ENCODE results near the gene ZMPSTE24.

ZMPSTE24 gene

DNA sequence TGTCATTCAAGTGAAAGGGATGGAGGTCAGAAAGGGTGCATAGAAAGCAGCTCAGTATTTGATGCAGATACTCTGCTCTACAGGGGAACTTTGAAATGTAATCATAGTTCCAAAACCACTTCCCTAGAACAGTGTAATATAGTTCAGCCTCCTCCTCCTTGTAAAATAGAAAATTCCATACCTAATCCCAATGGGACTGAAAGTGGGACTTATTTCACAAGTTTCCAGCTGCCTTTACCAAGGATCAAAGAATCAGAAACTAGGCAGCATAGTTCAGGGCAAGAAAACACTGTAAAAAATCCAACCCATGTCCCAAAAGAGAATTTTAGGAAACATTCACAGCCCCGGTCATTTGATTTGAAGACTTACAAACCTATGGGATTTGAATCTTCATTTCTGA, 18.4 kb upstream of the ZMPSTE24 start:
- TF ChIP-seq EZH2phosphoT487 (IDR thresholded peaks at IDR 0.05; ENCODE audit: low read depth), result no peak
- TF ChIP-seq, protein P1, sequence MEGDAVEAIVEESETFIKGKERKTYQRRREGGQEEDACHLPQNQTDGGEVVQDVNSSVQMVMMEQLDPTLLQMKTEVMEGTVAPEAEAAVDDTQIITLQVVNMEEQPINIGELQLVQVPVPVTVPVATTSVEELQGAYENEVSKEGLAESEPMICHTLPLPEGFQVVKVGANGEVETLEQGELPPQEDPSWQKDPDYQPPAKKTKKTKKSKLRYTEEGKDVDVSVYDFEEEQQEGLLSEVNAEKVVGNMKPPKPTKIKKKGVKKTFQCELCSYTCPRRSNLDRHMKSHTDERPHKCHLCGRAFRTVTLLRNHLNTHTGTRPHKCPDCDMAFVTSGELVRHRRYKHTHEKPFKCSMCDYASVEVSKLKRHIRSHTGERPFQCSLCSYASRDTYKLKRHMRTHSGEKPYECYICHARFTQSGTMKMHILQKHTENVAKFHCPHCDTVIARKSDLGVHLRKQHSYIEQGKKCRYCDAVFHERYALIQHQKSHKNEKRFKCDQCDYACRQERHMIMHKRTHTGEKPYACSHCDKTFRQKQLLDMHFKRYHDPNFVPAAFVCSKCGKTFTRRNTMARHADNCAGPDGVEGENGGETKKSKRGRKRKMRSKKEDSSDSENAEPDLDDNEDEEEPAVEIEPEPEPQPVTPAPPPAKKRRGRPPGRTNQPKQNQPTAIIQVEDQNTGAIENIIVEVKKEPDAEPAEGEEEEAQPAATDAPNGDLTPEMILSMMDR (IDR thresholded peaks at IDR 0.05; ENCODE audit: low read depth, low read length), result no peak
- H3K36me3 ChIP-seq (replicated peaks; ENCODE audit: low read depth, low read length), result peaks cover 45% of the 10 kb centered on the region
- H3K79me2 ChIP-seq (ENCODE audit: low read length), result no peaks in the 10 kb centered on the region
- no peak overlapping the region for H3K9ac ChIP-seq (ENCODE audit: low read length)
- no peak overlapping the region for H3K27ac ChIP-seq (ENCODE audit: low read length)
- H2AFZ ChIP-seq (ENCODE audit: low read depth, low read length), result no peak overlapping the region
- H4K20me1 ChIP-seq (ENCODE audit: insufficient read depth, low read length), result peaks cover 52% of the 10 kb centered on the region
- no peak overlapping the region for H3K4me2 ChIP-seq (ENCODE audit: low read length)
- peaks cover 19% of the 10 kb centered on the region for H3K4me1 ChIP-seq (ENCODE audit: low read length)
- no peaks in the 10 kb centered on the region for H3K9me3 ChIP-seq (ENCODE audit: insufficient read depth, low read length)
- H3K4me3 ChIP-seq (ENCODE audit: low read length), result no peak overlapping the region
- H3K27me3 ChIP-seq (ENCODE audit: low read depth, low read length), result no peaks in the 10 kb centered on the region

DNA sequence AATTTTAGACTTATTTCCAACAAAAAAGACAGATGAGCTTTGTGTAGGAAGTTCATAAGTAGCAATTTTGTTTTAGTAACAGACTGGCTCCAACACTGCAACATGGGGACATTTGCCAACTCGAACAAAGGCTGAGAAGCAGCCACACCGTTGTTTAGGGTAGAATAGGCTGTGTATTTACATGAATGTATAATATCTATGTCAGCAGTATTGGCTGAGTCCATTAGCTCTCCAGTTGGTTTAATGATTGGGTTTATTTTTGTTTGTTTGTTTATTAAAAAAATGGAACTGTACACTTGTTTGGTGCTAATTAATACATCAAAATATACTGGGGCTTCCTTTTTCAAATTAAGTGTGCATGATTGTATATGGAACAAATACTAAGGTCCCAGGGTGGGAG, 17.6 kb upstream of the ZMPSTE24 start:
- Histone ChIP-seq H3K27me3 (ENCODE audit: low read depth, low read length) (no peaks in the 10 kb centered on the region), H4K20me1 (ENCODE audit: insufficient read depth, low read length) (peaks cover 52% of the 10 kb centered on the region), H3K9ac (ENCODE audit: low read length) (no peak overlapping the region), H3K4me2 (ENCODE audit: low read length) (no peak overlapping the region), H3K9me3 (ENCODE audit: insufficient read depth, low read length) (no peaks in the 10 kb centered on the region), H3K4me3 (ENCODE audit: low read length) (no peak overlapping the region), H3K79me2 (ENCODE audit: low read length) (no peaks in the 10 kb centered on the region), H3K36me3 (replicated peaks; ENCODE audit: low read depth, low read length) (peaks cover 42% of the 10 kb centered on the region), H3K27ac (ENCODE audit: low read length) (no peak overlapping the region), H2AFZ (ENCODE audit: low read depth, low read length) (no peak overlapping the region), H3K4me1 (ENCODE audit: low read length) (peaks cover 19% of the 10 kb centered on the region)
- TF ChIP-seq, protein P1 (IDR thresholded peaks at IDR 0.05; ENCODE audit: low read depth, low read length), result no peak
- TF ChIP-seq EZH2phosphoT487 (IDR thresholded peaks at IDR 0.05; ENCODE audit: low read depth), result no peak

DNA sequence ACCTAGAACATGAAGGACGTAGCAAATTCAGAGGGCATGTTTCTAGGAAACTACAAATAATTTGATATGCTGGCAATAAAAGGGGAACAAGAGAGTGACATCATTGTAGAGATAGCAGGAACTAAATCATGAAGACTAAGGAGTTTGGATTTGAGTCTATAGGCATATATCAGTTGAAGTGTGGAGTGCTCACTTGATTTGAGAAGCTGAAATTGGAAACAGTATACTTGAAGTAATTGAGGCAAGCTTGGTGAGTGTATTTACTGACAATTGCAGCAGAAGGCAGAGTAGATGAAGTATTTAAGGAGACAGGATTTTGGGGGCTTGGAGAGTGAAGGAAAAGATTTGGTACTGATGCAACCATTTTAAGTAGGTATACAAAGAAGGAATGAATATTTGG, 16.7 kb upstream of the ZMPSTE24 start:
- peaks cover 19% of the 10 kb centered on the region for H3K4me1 ChIP-seq (ENCODE audit: low read length)
- H3K36me3 ChIP-seq (replicated peaks; ENCODE audit: low read depth, low read length), result peaks cover 33% of the 10 kb centered on the region
- H3K9ac ChIP-seq (ENCODE audit: low read length), result no peak overlapping the region
- H4K20me1 ChIP-seq (ENCODE audit: insufficient read depth, low read length), result peaks cover 48% of the 10 kb centered on the region
- TF ChIP-seq, protein P1 (IDR thresholded peaks at IDR 0.05; ENCODE audit: low read depth, low read length), result no peak
- TF ChIP-seq EZH2phosphoT487 (IDR thresholded peaks at IDR 0.05; ENCODE audit: low read depth), result no peak
- H3K27me3 ChIP-seq (ENCODE audit: low read depth, low read length), result no peaks in the 10 kb centered on the region
- H3K79me2 ChIP-seq (ENCODE audit: low read length), result no peaks in the 10 kb centered on the region
- no peak overlapping the region for H2AFZ ChIP-seq (ENCODE audit: low read depth, low read length)
- peak overlapping the region; percentile 33; the same call in 1 of the 2 replicates for H3K27ac ChIP-seq (ENCODE audit: low read length)
- peak overlapping the region; percentile 35; the same call in 1 of the 2 replicates for H3K4me3 ChIP-seq (ENCODE audit: low read length)
- no peaks in the 10 kb centered on the region for H3K9me3 ChIP-seq (ENCODE audit: insufficient read depth, low read length)
- peak overlapping the region; percentile 69 for H3K4me2 ChIP-seq (ENCODE audit: low read length)

DNA sequence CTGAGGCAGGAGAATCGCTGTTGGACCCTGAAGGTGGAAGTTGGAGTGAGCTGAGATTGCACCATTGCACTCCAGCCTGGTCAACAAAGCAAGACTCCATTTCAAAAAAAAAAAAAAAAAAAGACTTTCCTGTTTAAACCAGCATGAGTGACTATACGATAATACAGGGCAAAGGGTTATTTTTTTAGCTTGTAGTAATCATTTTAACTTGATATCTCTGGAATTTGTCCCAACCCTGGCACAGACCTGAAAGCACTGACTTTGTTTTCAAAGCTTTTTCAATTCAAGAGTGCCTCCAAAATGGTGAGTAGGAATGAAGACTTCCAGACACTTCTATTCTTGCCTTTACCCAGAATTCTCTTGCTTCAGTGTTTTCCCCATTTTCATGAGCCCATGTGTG, 14.7 kb upstream of the ZMPSTE24 start:
- no peak overlapping the region for H3K4me3 ChIP-seq (ENCODE audit: low read length)
- H3K9ac ChIP-seq (ENCODE audit: low read length), result no peak overlapping the region
- peaks cover 13% of the 10 kb centered on the region for H3K36me3 ChIP-seq (replicated peaks; ENCODE audit: low read depth, low read length)
- no peak overlapping the region for H2AFZ ChIP-seq (ENCODE audit: low read depth, low read length)
- no peak overlapping the region for H3K27ac ChIP-seq (ENCODE audit: low read length)
- no peak overlapping the region for H3K4me2 ChIP-seq (ENCODE audit: low read length)
- H3K27me3 ChIP-seq (ENCODE audit: low read depth, low read length), result no peaks in the 10 kb centered on the region
- peaks cover 19% of the 10 kb centered on the region for H3K4me1 ChIP-seq (ENCODE audit: low read length)
- H3K9me3 ChIP-seq (ENCODE audit: insufficient read depth, low read length), result no peaks in the 10 kb centered on the region
- no peak for TF ChIP-seq EZH2phosphoT487 (IDR thresholded peaks at IDR 0.05; ENCODE audit: low read depth)
- TF ChIP-seq, protein P1 (IDR thresholded peaks at IDR 0.05; ENCODE audit: low read depth, low read length), result no peak
- no peaks in the 10 kb centered on the region for H3K79me2 ChIP-seq (ENCODE audit: low read length)
- H4K20me1 ChIP-seq (ENCODE audit: insufficient read depth, low read length), result peaks cover 29% of the 10 kb centered on the region

Measured in OCI-LY3 (cell line).